GM21423 (cell line): ENCODE data around the gene NOD1.
"Not testable (repeated sequence)": the region's sequence is repeated elsewhere in the genome, so short reads cannot be mapped to it uniquely, and the experiment has no call there.

Source experiments
- ATAC-seq: cut with Tn5 transposase; IDR thresholded peaks from one replicate; pipeline ENCODE4 v1.9.1; 2021; ENCODE audit warnings: mild to moderate bottlenecking, moderate library complexity; ENCODE audit not compliant: unreplicated experiment

Gene NOD1

DNA sequence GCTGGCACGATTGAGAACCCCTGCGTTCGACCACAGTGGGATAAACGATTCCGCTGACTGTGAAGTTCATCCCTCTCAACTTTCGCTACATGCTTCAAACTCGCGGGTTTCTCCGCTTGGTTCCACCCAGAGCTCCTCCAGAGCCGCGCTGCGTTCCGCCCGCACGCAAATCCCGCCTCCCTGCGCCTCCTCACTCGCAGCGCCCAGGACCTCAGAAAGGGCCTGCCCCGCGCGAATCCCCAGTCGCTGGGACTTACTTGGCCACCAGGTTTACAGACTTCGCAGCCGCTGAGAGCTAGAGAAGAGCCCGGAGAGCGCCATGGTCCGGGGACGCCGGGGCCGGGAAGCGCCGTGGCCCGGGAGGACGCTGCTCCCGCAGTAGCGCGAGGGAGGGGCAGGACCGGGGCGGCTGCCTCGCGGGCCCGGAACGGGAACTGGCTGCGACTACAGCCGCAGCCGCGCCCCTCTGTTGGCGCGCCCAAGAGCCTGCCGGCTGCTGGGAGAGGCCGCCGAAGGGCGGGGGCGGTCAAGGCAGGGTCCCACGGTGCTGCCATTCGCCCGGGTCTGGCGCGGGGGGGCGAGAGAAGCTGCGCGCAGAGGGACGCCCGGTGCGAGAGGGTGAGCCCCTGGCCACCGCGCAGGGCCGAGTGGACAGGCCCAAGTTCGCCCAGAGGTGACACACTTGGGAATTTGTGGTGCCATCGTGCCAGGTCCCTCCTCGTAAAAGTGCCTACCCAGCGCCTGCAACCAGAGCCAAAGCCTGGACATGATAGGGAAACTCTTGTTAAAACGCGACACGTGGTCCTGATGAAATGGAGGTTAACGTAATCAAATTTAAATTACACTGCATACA lies at the start of gene NOD1:
Gene NOD1, minus strand, starts transcription at position 436 of the 853 bp plus-strand sequence. CDS start 21,863 bp downstream, outside the sequence.
- ATAC-seq: peak; percentile 84

DNA sequence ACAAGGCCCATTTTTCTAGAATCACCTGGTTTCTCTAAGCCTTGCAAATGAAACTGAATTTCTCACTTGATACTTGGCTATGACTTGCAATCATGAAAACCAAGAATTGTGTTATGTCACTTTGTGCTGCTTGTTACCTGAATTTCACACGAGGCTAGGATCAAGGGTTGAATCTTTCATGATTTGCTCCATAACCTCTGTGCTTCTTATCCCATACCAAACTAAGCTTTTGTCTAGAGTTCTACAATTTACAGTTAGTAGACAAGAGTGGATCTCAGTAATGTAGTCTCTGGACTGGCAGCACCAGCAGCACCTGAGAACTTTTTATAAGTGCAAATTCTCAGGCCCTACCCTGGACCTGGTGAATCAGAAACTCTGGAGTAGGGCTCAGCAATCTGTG lies 48.7 kb upstream of the NOD1 start:
- not testable (repeated sequence) for ATAC-seq

- ATAC-seq: no peak
These were observed 47.6 kb upstream of the NOD1 start for GRCh38 chr7:30526163-30526562.

DNA sequence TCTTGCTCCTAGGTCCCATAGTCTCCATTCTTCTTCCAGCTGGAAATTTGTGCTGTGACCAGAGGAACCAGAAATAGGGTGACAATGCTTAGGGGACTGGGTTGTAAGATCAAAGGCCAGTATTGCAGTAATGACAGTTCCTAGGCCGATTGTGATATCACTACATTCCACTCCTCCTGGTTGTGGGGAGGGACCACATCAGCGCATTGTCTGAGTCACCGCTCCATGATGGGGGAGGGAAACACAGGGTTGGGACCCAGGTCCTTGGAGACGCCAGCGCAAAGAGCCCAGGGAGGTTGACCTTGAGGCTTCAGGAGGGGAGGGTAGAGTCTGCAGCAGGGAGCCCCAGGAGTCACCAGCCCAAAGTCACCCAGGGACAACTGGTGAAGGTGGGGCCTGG lies 46.8 kb upstream of the NOD1 start:
- no peak for ATAC-seq

- no peak for ATAC-seq
These were observed 46.0 kb upstream of the NOD1 start for GRCh38 chr7:30524545-30524944.

DNA sequence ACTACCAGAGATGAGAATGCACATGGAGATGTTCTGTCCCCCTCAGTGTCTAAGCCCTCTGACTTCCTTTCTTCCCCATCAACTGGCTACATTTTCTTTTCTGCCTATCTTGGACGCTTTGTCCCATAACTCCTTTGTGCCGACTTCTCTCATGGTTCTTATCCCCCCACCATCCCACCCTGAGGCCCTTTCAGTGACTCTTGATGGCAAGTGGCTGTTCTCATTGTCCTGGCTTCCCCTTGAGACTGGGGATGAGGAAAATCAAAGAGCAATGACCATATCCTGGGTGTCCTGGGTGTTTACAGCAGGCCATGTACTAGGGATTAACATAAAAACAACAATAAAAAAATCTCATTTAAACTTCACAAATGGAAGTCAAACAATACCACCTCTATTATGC lies 44.9 kb upstream of the NOD1 start:
- ATAC-seq: no peak

GRCh38 chr7:30522159-30522558 lies 43.6 kb upstream of the NOD1 start:
- ATAC-seq: no peak

GRCh38 chr7:30521532-30521931 lies 42.9 kb upstream of the NOD1 start:
- no peak for ATAC-seq

- ATAC-seq: no peak
These were observed 40.5 kb upstream of the NOD1 start for GRCh38 chr7:30519122-30519521.

DNA sequence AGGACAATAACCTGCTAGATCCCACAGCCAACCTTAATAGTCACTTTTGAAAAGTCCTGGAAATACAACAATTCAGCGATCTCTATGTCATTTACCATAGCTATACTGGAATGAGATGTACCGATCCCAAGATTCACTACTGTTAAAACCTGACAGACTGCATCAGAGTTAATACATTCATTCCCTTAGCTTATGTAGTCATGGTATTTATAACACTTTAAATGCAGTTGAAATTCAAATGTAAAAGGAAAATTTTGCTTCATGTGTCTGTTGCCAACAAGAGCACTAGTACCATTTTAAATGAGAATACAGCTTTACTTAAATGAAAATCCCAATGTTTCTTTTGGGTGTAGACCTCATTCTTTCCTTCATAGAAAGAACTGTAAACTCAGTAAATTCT lies 37.2 kb upstream of the NOD1 start:
- ATAC-seq: no peak

- no peak for ATAC-seq
These were observed 36.2 kb upstream of the NOD1 start for GRCh38 chr7:30514776-30515175.

- ATAC-seq: no peak
These were observed 35.6 kb upstream of the NOD1 start for GRCh38 chr7:30514177-30514576.

DNA sequence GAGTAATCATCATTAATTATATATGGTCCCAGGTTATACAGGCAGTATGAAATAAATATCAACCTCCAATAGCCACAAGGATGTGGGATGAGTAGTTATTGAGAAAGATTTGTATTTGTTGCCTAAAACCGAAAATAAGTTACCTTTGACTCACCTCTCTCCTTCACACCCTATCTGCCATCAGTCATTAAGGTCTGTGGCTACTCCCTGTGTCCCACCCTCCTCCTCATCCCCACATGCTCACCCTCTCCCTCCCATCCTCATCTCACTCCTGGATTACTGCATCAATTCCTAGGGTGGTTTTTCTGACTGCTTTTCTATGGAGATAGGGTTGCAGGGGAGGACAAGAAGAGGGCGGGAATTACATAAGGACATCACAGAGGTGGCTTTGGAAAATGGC lies 35.2 kb upstream of the NOD1 start:
- no peak for ATAC-seq

- no peak for ATAC-seq
These were observed 33.5 kb upstream of the NOD1 start for GRCh38 chr7:30511973-30512662.

DNA sequence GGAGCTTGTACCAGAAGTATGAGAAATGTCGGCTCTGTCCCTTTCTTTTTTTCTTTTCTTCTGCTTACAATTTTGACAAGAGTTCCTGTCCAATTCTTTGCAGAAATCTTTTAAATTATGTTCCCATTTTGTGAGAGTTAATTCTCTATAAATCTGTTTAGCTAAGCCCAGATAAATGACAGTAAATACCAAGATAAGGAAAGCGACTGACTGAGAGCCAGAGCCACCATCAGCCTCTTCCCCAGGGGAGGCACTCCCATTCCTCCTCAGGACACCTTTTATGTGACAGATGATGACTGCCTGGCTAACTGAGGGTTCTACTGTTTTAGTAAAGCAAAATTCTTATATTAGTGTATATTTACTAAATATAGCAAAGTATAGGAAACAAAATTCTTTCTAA lies 32.9 kb upstream of the NOD1 start:
- no peak for ATAC-seq

- peak; percentile 71 for ATAC-seq
These were observed 31.8 kb upstream of the NOD1 start for GRCh38 chr7:30510124-30511075.

GRCh38 chr7:30509171-30509857 lies 30.7 kb upstream of the NOD1 start:
- not testable (repeated sequence) for ATAC-seq

DNA sequence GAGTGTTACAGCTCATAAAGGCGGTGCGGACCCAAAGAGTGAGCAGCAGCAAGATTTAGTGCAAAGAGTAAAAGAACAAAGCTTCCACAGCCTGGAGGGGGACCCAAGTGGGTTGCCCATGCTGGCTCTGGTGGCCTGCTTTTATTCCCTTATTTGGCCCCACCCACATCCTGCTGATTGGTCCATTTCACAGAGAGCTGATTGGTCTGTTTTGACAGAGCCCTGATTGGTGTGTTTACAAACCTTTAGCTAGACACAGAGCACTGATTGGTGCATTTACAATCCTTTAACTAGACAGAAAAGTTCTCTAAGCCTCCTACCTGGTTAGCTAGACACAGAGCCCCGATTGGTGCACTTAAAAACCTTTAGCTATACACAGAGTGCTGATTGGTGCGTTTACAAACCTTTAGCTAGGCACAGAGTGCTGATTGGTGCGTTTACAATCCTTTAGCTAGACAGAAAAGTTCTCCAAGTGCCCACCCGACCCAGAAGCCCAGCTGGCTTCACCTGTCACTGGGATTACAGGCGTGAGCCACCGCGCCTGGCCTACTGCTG lies 28.8 kb upstream of the NOD1 start:
- ATAC-seq: not testable (repeated sequence)

GRCh38 chr7:30505174-30505697 lies 26.7 kb upstream of the NOD1 start:
- ATAC-seq: no peak
